ENCODE data around the gene LLGL1.

DNA sequence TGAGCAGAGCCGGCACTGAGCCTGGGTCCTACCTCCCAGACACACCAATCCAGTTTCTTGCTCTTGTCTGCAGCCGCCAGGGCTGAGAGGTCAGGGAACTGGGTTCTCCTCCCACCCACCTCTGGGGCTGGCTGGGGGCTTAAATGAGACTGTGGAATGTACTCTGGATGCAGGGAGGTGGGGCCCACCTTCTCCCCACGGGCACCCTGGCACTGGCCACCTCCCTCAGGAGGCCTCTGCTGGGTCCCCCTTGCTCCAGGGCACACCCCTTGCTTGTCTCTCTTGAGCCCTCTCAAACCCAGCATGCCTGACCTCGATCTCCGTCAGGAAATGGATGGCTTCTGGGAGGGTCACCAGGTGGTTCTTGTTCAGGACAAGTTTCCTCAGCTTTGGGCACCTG lies 26.7 kb downstream of the LLGL1 start:
- TF ChIP-seq, protein P1, sequence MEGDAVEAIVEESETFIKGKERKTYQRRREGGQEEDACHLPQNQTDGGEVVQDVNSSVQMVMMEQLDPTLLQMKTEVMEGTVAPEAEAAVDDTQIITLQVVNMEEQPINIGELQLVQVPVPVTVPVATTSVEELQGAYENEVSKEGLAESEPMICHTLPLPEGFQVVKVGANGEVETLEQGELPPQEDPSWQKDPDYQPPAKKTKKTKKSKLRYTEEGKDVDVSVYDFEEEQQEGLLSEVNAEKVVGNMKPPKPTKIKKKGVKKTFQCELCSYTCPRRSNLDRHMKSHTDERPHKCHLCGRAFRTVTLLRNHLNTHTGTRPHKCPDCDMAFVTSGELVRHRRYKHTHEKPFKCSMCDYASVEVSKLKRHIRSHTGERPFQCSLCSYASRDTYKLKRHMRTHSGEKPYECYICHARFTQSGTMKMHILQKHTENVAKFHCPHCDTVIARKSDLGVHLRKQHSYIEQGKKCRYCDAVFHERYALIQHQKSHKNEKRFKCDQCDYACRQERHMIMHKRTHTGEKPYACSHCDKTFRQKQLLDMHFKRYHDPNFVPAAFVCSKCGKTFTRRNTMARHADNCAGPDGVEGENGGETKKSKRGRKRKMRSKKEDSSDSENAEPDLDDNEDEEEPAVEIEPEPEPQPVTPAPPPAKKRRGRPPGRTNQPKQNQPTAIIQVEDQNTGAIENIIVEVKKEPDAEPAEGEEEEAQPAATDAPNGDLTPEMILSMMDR (IDR thresholded peaks at IDR 0.05) = no peak
- TF ChIP-seq POLR2AphosphoS5 (IDR thresholded peaks at IDR 0.05) (no peak), POLR2A (IDR thresholded peaks at IDR 0.05) (no peak)

Measured in prostate gland (tissue), 2 donors.